Activated CD4-positive, alpha-beta T cell treated with anti-CD3 and anti-CD28 coated beads, Interleukin-2, amount 10 ng/mL, durations not matched to agents 24 days and 14 days (primary cell): Measurements from ENCODE around the gene PAM16. TPM values are rescaled to one million over a fixed set of nuclear protein-coding genes. Genes with fewer than 3 reads are reported as not detected.

Experiments
- DNase-seq: peaks from one replicate; pipeline ENCODE4 v3.0.0; 2022
- H3K27ac Mint-ChIP-seq: one replicate; pipeline ENCODE4 v1.8.0; 2022; ENCODE audit warnings: mild to moderate bottlenecking, mixed read lengths
- H3K27me3 Mint-ChIP-seq: one replicate; pipeline ENCODE4 v1.8.0; 2022; ENCODE audit warnings: mixed read lengths
- H3K36me3 Mint-ChIP-seq: one replicate; pipeline ENCODE4 v1.8.0; 2022; ENCODE audit warnings: low read depth, mild to moderate bottlenecking, mixed read lengths
- H3K4me1 Mint-ChIP-seq: one replicate; pipeline ENCODE4 v1.8.0; 2021; ENCODE audit warnings: mixed read lengths
- H3K4me3 Mint-ChIP-seq: one replicate; pipeline ENCODE4 v1.8.0; 2022; ENCODE audit warnings: mild to moderate bottlenecking, moderate library complexity, mixed read lengths
- H3K9me3 Mint-ChIP-seq: one replicate; pipeline ENCODE4 v1.8.0; 2021; ENCODE audit warnings: mixed read lengths
- intact Hi-C: fragments of 100-400 bp; cut with micrococcal nuclease; formaldehyde crosslinking; loops from one replicate; pipeline ENCODE4 v1.15.1; 2023
- total RNA-seq: library from RNA; stranded (reverse); gene quantifications from 2 replicates; pipeline ENCODE4 v1.2.3, GENCODE V29; 2022

Gene PAM16
- total RNA-seq, 1 donor from 2014 or later, result 104 TPM

DNA sequence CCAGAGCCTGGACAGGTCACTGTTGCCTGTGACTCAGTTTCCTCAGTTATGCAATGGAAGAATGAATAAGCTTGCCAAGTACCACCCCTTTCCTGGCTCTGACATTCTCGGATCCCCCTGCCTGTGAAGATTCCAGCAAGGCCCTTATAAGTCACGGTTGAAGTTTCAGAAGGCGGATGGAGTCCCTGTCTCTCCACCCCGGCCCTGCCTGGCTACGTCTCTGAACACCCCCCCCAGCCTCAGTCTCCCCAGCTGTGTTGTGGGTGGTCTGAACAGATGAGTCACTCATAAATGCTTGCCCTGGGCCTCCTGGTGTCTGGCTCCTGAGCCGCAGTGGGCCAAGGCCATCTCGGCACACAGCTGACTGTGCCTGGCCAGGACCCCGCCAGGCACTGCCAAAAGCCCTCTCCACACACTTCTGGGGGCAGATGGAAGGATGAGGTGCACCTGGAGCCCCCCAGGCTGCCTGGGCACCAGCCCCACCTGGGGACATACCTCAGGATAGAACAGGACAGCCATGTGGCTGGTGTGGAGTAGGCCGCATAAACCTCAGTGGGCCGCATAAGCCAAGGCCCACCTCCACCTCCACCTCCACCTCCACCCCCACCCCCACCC is 35.9 kb upstream of the PAM16 start:
- Mint-ChIP-seq H3K27ac (no peak overlapping the region), H3K9me3 (no peaks in the 10 kb centered on the region), H3K36me3 (peaks cover 19% of the 10 kb centered on the region), H3K27me3 (no peaks in the 10 kb centered on the region), H3K4me3 (no peak overlapping the region), H3K4me1 (no peaks in the 10 kb centered on the region)
- intact Hi-C loops, result no loop called here
- no peak for DNase-seq

DNA sequence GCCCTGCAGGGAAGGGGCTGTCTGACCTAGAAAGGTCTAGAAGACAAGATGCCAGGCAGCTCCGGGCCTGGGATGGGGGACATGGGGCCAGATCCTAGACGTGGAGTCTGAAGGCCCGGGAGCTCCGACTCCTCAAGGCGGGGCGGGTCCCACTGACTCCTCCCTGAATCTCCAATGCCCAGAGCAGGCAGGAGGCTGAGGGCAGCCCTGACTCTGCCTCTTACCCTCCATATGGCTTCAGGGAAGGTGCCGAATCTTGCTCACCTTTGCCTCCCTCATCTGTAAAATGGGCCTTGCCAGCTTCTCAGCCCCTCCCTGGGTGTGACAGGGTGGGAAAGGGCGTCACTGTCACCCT is 35.3 kb upstream of the PAM16 start:
- H3K4me3 Mint-ChIP-seq, result no peak overlapping the region
- H3K9me3 Mint-ChIP-seq, result no peaks in the 10 kb centered on the region
- H3K27ac Mint-ChIP-seq, result no peak overlapping the region
- intact Hi-C loops, result no loop called here
- H3K36me3 Mint-ChIP-seq, result peaks cover 19% of the 10 kb centered on the region
- no peaks in the 10 kb centered on the region for H3K27me3 Mint-ChIP-seq
- no peak for DNase-seq
- H3K4me1 Mint-ChIP-seq, result no peaks in the 10 kb centered on the region

DNA sequence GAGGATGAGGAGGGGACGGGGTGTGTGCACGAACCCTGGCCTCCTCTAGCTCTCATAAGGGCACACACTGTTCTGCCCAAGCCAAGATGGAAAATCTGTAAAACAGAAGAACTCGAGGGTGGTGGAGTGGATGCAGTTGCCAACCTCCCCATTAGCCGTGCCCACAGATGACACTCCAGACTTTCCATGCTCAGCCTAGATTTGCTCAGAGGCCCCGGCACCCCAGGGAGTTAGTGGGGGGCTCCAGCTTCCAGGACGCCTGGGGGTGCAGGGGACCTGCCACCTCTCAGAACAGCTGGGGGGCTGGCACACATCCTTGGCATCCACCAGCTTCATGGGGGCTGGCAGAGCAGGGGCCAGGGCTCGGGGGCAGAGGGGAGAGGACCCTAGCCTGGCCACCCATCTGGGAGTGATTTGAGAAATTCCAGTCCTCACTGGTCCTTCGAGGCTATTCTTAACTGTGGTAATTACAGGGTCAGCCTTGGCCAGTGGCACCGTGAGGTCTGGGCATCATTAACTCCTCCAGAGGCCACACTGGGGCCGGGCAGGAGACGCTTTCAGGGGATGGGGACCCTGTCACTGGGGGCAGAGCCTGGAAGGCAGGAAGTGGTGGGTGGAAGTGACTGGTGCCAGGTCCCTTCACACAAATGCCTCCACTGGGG is 34.8 kb upstream of the PAM16 start:
- Mint-ChIP-seq H3K27ac (no peak overlapping the region), H3K4me3 (no peak overlapping the region), H3K36me3 (peaks cover 19% of the 10 kb centered on the region), H3K9me3 (no peaks in the 10 kb centered on the region), H3K27me3 (no peaks in the 10 kb centered on the region), H3K4me1 (no peaks in the 10 kb centered on the region)
- no peak for DNase-seq
- intact Hi-C loops, result no loop called here

DNA sequence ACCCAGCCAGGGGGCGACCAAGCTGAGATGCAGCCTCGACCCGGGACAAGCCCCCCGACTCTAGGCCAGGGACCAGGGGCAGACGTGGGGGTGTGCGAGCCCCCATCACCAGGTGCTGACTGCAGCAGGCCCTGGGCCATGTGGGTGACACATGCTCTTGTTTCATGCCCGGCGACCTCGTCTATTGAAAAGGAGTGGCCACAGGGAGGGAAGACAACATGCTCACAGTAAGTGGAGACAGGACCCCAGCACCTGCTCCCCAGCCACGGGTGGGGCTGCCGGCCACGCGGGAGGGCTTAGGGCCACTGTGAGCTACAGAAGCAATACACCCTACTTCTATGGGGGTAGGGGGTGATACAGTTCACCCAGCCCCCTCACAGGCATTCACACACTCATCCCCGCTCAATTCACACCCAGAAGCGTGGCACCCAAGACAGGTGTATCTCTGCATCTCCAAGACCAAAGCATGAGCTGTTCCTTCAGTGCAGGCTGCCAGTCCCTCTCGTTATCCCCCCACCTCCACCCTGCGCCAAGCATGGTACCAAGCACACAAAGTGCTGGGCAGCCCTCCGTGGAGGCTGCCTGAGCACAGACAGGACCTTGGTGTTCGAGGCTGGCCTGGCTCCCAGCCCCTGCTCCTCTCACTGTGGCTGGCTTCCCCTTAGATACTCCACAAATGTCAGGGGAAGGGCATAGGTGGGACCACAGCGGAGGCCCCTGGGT is 34.1 kb upstream of the PAM16 start:
- no peak for DNase-seq
- H3K27ac Mint-ChIP-seq, result no peak overlapping the region
- no peaks in the 10 kb centered on the region for H3K27me3 Mint-ChIP-seq
- H3K36me3 Mint-ChIP-seq, result peaks cover 20% of the 10 kb centered on the region
- intact Hi-C loops, result no loop called here
- no peaks in the 10 kb centered on the region for H3K4me1 Mint-ChIP-seq
- no peak overlapping the region for H3K4me3 Mint-ChIP-seq
- no peaks in the 10 kb centered on the region for H3K9me3 Mint-ChIP-seq

DNA sequence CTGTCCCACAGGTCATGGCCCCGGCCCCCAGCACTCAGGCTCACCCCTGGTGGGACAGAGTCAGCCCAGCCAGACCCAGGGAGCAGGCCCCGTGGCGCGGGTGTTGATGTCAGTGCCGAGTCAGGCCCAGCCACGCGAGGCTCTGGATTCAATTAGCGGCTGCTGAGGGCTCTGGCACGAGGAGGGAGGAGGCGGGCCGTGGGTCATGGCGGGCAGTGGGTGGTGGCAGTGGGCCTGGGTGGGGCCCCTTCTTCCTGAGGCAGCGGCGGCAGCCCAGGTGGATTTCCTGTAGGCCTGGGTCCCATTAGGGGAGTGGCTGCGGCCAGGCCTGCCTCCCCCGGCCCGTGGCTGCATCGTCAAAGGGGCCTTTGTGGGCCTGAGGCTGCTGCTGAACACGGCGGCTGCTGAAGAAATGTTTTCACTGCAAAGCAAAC is 33.4 kb upstream of the PAM16 start:
- H3K27ac Mint-ChIP-seq, result no peak overlapping the region
- H3K9me3 Mint-ChIP-seq, result no peaks in the 10 kb centered on the region
- H3K4me1 Mint-ChIP-seq, result no peaks in the 10 kb centered on the region
- no peak for DNase-seq
- intact Hi-C loops, result no loop called here
- H3K36me3 Mint-ChIP-seq, result peaks cover 15% of the 10 kb centered on the region
- no peaks in the 10 kb centered on the region for H3K27me3 Mint-ChIP-seq
- no peak overlapping the region for H3K4me3 Mint-ChIP-seq

DNA sequence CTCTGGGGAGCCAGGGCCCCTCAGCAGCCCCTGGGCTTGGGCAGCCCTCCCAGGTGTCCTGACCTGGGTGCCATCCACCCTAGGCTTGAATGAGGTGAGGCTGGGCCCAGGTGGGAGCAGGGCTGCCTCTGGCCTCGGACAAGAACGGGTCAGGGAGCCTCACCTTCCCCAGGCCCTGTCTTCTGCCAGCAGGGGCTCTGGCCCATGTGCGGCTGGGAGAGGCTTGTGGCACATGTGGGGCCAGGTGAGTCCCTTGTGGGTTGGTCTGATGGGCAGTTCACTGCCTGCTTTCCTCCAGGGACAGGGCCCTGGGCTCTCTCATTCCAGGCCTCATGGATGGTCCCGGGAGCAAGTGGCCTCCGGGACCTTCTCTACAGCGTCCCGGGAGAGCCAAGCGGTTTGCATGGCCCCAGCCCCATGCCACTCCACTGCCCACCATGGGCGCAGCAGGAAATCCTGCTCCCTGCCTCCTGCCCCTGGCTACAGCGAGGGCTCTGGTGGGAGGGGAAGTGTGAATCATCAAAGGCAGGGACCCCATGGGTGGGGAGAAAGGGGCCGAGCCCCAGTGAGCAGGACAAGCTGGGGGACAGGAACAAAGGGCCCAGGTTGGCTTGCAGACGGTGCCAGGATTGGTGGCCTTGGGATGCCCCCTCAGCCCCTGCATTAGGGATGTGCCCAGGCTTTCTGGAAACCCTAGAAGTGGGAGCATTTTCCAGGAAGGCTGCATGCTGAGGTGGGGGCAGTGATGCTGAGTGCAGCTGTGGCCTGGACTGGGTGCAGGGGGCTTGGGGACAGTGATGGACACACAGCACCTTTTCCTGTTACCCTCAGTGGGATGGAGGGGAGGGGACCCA is 32.7 kb upstream of the PAM16 start:
- H3K27ac Mint-ChIP-seq, result no peak overlapping the region
- no peak overlapping the region for H3K4me3 Mint-ChIP-seq
- H3K9me3 Mint-ChIP-seq, result no peaks in the 10 kb centered on the region
- H3K4me1 Mint-ChIP-seq, result no peaks in the 10 kb centered on the region
- H3K27me3 Mint-ChIP-seq, result no peaks in the 10 kb centered on the region
- H3K36me3 Mint-ChIP-seq, result peaks cover 13% of the 10 kb centered on the region
- intact Hi-C loops, result no loop called here
- DNase-seq, result no peak

DNA sequence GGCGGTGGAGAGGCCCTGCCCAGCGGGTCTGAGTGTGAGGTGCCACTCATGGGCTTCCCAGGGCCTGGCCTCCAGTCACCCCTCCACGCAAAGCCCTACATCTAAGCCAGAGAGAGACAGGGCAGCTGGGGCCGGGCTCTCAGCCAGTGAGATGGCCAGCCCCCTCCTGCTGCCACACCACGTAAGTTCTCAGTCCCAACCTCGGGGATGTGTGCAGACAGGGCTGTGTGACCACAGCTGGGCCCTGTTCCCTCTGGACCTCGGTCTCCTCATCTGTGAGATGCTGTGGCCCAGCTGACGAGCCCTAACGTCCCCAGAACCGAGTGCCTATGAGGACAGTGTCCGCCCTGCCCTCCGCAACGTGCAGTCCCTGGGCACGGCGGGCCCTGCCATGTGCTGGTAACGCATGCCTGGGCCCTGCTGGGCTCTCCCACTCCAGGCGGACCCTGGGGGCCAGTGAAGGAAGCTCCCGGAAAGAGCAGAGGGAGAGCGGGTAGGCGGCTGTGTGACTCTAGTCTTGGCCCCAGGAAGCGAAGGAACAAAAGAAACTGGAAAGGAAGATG is 31.8 kb upstream of the PAM16 start:
- peaks cover 12% of the 10 kb centered on the region for H3K36me3 Mint-ChIP-seq
- no peak for DNase-seq
- no peak overlapping the region for H3K4me3 Mint-ChIP-seq
- no peak overlapping the region for H3K27ac Mint-ChIP-seq
- H3K9me3 Mint-ChIP-seq, result no peaks in the 10 kb centered on the region
- no peaks in the 10 kb centered on the region for H3K4me1 Mint-ChIP-seq
- no peaks in the 10 kb centered on the region for H3K27me3 Mint-ChIP-seq
- intact Hi-C loops, result no loop called here

DNA sequence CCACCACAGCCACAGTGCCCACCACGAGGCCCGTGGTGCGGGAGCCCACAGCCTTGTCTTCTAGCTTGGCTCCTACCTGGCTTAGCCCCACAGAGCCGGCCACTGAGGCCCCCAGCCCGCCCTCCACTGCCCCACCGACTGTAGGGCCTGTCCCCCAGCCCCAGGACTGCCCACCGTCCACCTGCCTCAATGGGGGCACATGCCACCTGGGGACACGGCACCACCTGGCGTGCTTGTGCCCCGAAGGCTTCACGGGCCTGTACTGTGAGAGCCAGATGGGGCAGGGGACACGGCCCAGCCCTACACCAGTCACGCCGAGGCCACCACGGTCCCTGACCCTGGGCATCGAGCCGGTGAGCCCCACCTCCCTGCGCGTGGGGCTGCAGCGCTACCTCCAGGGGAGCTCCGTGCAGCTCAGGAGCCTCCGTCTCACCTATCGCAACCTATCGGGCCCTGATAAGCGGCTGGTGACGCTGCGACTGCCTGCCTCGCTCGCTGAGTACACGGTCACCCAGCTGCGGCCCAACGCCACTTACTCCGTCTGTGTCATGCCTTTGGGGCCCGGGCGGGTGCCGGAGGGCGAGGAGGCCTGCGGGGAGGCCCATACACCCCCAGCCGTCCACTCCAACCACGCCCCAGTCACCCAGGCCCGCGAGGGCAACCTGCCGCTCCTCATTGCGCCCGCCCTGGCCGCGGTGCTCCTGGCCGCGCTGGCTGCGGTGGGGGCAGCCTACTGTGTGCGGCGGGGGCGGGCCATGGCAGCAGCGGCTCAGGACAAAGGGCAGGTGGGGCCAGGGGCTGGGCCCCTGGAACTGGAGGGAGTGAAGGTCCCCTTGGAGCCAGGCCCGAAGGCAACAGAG is 31.0 kb upstream of the PAM16 start:
- Mint-ChIP-seq H3K36me3 (peaks cover 12% of the 10 kb centered on the region), H3K9me3 (no peaks in the 10 kb centered on the region), H3K27me3 (no peaks in the 10 kb centered on the region), H3K4me3 (no peak overlapping the region), H3K27ac (no peak overlapping the region), H3K4me1 (no peaks in the 10 kb centered on the region)
- DNase-seq, result no peak
- intact Hi-C loops, result no loop called here

DNA sequence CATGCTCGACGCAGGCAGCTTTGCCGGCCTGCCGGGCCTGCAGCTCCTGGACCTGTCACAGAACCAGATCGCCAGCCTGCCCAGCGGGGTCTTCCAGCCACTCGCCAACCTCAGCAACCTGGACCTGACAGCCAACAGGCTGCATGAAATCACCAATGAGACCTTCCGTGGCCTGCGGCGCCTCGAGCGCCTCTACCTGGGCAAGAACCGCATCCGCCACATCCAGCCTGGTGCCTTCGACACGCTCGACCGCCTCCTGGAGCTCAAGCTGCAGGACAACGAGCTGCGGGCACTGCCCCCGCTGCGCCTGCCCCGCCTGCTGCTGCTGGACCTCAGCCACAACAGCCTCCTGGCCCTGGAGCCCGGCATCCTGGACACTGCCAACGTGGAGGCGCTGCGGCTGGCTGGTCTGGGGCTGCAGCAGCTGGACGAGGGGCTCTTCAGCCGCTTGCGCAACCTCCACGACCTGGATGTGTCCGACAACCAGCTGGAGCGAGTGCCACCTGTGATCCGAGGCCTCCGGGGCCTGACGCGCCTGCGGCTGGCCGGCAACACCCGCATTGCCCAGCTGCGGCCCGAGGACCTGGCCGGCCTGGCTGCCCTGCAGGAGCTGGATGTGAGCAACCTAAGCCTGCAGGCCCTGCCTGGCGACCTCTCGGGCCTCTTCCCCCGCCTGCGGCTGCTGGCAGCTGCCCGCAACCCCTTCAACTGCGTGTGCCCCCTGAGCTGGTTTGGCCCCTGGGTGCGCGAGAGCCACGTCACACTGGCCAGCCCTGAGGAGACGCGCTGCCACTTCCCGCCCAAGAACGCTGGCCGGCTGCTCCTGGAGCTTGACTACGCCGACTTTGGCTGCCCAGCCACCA is 30.2 kb upstream of the PAM16 start:
- DNase-seq, result no peak
- no peaks in the 10 kb centered on the region for H3K9me3 Mint-ChIP-seq
- no peak overlapping the region for H3K4me3 Mint-ChIP-seq
- no peaks in the 10 kb centered on the region for H3K4me1 Mint-ChIP-seq
- peaks cover 10% of the 10 kb centered on the region for H3K36me3 Mint-ChIP-seq
- H3K27ac Mint-ChIP-seq, result no peak overlapping the region
- no peaks in the 10 kb centered on the region for H3K27me3 Mint-ChIP-seq
- intact Hi-C loops, result no loop called here

DNA sequence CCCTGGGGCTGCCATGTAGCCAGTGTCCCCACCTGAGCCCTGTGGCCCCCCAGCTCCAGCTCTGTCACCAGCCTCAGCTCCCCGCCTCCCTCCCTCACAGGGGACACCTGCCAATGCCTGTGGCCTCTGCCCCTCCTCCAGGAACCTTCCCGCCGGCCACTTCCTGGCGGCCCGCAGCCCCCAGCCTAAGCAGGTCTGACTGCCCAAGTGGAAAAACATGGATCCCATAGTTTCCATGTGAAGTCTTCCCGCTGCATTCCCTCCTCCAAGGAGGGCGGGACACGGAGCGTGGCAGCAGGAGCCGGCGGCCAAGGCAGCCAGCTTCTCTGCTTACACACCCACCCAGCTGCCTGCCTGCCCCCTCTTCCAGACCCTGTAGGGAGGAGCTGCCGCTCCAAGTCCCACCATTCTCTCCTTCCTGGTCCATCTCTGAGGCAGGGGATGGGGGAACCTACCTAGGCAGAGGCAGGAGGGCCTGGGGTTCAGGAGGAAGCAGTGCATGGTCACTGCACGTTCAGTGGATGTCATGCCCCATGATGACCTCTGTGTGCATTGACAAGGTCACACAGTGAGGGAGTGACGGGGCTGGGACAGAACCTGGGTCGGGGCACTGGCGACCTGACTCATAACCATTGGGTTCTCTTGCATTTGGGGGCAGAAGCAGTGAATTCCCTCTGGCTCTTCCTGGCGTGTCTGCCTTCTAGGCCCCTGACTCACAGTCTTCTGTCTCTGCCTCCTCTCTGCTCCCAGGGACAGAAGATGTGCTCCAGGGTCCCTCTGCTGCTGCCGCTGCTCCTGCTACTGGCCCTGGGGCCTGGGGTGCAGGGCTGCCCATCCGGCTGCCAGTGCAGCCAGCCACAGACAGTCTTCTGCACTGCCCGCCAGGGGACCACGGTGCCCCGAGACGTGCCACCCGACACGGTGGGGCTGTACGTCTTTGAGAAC is 29.3 kb upstream of the PAM16 start:
- Mint-ChIP-seq H3K27ac (no peak overlapping the region), H3K27me3 (no peaks in the 10 kb centered on the region), H3K4me1 (no peaks in the 10 kb centered on the region), H3K9me3 (no peaks in the 10 kb centered on the region), H3K36me3 (peaks cover 6% of the 10 kb centered on the region), H3K4me3 (no peak overlapping the region)
- no peak for DNase-seq
- intact Hi-C loops, result no loop called here

DNA sequence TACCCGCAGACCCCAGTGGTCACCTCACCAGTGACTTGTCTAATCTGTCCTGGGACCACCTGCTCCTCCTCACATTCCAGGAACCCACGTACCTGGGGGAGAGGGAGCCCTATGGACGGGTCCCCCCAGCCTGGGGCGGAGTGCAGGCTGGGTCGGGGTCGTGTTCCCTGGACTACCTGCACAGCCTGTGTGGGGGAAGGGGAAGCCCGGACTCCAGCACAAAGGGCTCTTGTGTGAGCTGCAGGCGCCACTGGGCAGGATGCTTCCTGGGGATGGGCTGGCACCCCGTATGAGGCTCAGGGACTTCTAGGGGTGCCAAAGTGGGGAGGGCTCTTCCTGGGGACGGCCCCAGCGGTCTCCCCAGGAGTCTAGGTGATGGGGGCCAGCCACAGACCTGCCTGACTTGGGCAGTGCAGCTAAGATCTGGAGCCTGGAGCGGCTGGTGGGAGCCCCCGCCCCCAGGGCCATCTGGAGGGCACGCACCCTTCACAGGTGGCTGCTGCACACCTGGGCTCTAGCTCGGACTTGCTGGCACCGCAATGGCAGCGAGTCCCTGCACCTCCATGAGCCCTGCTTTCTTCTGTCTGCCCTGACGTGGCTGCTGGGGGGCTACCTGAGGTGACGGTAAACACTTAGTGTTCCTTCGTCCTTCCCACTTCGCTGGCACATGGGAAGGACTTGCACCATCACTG is 28.0 kb upstream of the PAM16 start:
- Mint-ChIP-seq H3K4me1 (no peaks in the 10 kb centered on the region), H3K9me3 (no peaks in the 10 kb centered on the region), H3K4me3 (no peak overlapping the region), H3K27me3 (no peaks in the 10 kb centered on the region), H3K36me3 (peaks cover 5% of the 10 kb centered on the region), H3K27ac (no peak overlapping the region)
- intact Hi-C loops, result no loop called here
- no peak for DNase-seq
